Fibroblast of gingiva (primary cell): Measurements from ENCODE around the gene TGFA.

Experiments
- DNase-seq: peaks from one replicate; pipeline ENCODE4 v3.0.0-alpha.2; 2011; ENCODE audit warnings: low read depth

The TGFA gene

DNA sequence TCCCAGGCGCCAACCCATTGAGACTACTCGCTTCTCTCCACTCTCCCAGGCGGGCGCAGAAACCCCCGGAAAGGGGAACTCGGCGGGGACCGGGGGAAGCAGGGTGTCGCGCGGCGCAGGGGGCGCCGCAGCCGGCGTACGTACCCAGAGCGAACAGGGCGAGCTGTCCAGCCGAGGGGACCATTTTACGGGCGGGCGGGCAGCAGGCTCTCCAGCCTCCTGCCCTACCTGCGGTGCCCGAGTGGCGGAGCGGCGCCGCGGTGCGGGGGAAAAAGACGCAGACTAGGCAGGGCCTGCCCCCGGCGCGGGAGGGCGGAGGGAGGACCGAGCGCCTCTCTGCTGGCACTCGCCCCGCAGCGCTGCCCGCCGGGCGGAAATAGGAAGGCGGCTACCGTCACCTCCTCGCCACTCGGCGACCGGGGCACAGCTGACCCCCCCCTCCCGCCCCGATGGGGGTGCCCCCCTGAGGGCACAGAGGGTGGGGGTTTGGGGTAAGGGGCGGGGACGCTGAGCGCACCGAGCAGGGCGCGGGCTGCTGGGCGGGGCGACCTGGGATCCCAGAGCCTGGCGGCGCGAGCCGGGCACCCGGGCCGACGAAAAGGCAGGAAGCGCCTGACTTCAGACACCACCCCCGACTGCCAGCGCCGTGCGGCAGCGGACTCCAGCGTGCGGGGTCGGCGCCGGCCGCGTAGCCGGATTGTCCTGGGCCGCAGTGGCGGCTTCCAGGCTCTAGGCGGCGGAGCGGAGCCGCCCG lies at the start of gene TGFA:
Gene TGFA, minus strand, starts transcription at position 243 of the 754 bp plus-strand sequence. Its CDS starts 59 bp downstream, at position 184.
- DNase-seq: no peak

DNA sequence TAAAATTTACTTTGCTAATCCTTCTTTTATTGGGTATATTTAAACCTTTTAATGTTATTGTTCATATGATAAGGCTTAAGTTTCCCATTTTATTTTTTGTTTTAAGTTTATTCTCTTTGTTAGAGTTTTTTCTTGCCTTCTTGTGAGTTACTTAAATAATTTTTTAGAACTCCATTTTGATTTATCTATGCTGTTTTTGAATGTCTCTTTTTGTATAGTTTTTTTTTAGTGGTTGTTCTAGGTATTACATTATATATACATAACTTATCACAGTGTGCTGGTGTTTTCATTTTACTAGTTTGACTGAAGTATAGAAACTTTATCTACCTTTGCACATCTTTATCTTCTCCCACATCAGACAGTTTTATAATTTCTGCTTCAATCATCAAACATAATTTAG lies 49.4 kb upstream of the TGFA start:
- no peak for DNase-seq

DNA sequence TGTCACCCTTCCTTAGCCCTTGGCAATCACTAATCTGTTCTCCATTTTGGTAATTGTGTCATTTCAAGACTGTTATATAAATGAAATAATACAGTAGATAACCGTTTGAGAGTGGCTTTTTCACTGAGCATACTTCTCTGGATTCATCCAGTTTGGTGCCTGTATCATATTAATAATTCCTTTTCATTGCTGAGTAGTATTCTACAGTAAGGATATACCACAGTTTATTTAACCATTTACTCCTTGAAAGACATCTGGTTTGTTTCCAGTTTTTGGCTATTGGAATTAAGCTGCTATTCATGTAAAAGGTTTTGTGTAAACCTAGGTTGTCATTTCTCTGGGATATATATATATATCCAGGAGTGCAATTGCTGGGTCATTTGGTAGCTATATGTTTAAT lies 44.6 kb upstream of the TGFA start:
- no peak for DNase-seq

DNA sequence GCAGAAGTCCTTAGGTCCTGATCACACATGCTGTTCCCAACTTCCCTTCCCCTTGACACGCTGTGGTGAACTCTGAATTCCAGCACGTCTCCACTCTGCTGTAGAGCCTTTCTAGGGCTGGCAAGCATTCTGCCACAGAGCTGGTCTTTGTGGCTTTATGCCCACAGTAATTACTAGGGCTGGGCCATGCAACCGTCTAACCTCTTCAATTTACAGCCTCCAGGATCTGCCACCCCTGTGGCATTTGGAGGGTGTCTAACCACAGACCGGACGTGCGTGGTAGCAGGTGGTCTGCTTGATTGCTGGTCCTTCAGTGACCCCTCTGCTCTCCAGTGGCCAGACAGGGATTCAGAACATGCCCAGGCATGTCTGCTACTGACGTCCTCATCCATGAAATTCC lies 43.1 kb upstream of the TGFA start:
- DNase-seq: no peak

DNA sequence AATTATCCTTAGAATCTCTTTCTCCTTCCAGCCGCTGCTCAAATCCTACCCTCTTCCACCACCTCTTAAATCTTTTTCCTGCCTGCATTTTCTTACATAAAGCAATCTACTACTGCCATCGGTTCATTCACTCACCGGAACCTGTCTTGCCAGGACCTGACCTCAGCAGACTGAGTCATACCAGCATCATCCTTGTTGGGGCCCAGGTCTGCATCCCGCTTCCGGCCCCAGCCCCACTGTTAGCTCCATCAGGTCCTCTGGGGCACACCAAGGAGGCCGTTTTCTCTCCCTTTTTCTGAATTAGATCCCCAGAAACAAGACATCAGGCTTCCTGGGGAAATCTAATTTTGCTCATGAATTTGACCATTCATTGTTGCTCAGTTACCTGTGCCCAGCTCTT lies 42.7 kb upstream of the TGFA start:
- no peak for DNase-seq

DNA sequence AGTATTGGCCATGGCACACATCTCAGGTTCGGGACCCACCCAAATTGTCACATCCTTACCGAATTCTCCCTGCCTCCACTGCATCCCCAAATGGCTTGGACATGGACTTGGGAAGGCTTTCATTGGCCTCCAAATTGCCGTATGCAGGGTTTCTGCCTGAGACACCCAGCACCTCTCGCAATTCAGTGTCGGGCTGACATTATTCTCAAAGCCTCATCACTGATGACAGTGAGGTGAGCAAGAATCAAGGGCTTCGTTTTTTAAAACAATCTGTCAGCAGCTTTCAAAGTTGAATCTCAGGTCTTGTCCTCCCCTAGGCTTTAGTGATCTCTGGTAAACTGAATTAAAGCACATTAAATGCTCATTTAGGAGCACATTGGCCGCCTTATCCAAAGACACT lies 29.5 kb upstream of the TGFA start:
- no peak for DNase-seq

DNA sequence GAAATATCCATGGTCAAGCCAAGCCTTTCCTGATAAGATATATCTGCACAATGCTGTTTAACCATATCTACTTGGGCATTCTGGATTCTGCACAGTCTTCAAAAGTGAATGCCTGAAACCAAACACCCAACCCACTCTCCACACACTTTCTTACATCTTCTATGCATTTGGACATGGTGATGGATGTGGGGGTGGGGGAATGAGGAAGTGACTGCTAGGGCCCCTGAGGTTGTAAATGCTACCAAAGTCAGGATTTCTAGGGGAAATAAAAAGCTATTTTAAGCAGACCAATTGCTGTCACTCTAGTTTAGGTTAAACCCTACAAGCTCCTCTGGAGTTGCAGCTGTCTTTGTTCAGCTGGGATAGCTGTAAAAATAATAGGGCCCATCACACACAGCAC lies 26.7 kb upstream of the TGFA start:
- no peak for DNase-seq

DNA sequence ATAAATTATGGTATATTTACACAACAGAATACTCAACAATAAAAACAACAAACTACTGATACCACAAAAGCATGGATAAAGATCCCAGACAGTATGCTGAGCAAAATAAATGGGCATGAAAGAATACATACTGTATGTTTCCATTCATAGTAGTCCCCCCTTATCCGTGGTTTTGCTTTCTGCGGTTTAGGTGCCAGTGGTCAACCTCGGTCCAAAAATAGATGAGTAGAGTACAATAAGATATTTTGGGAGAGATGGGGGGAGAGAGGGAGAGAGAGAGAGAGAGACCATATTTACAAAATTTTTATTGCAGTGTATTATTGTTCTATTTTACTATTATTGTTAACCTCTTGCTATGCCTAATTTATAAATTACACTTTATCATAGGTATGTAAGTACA lies 21.0 kb upstream of the TGFA start:
- DNase-seq: no peak

DNA sequence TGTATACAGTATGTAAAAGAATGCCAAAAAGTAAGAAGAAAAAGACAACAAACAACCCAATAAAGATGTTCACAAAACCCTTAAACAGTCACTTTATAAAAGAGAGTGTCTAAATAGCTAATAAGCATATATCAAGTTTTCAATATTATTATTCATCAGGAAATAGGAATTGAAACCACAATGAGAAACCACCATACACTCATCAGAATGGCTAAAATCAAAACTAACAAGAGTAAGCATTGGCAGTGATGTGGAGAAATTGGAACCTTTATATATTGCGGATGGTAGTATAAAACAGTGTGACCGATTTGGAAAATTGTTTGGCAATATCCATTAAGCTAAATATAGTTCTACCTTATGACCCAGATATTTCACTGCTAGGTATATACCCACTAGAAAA lies 20.5 kb upstream of the TGFA start:
- no peak for DNase-seq

DNA sequence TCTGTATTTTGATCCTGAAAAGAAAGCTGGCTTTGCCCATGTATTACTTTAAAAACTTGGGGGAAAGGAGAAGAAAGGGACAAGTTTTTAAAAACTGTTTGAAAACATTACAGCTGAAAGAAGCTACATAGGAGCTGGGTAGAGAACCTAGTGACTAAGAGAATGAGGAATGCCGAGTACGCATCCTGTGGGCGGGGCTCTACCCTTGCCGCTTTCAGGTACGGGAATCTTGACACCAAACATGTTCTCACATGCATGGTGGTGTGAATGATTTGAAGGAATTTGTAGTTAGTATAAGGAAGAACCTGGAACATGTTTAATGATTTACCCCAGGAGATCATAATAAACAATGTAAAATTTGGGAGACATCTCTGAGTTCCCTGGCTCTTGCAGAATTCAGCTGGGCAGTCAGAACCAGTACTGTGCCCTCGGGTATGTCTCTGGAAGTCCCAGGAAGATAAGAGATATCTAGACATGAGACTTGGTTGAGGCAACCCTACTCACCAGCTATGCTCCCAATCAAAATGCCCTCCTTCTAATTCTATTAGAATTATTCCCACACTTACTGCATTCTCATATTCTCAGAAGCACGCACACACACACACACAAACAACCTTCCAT lies 16.5 kb upstream of the TGFA start:
- DNase-seq: no peak

DNA sequence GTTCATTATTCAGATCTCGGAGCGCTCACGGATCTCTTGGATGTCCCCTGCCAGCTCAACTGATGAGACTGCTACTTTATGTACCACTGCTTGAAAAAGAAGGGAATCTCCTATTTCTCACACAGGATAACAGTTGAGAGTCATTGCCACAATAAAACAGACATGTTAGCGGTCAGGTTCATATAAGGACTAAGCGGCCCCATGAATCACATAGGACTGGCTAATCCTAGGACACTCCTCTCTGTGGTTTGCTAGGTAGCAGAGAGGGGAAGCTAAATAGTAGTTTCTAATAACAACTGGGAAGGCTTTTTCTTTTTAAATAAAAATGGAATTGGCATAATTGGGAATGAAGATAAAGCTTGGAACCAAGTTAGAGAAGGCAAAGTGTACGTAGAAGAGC lies 15.9 kb upstream of the TGFA start:
- no peak for DNase-seq

DNA sequence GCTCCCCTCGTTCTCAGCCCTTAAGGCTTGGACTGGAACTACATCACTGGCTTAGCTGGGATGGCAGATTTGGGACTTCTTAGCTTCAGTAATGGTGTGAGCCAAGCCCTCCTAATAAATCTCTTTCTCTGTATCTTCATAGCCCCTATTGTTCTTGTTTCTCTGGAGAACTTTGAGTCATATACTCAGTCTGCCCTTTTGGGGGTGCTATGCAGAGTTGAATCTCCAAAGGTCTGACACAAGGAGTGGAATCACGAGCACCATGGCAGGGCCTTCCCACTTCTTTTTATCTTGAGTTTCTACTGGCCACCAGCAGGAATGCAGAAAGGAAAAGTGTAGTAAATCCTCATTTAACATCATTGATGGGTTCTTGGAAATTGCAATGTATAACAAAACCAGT lies 13.3 kb upstream of the TGFA start:
- DNase-seq: no peak

DNA sequence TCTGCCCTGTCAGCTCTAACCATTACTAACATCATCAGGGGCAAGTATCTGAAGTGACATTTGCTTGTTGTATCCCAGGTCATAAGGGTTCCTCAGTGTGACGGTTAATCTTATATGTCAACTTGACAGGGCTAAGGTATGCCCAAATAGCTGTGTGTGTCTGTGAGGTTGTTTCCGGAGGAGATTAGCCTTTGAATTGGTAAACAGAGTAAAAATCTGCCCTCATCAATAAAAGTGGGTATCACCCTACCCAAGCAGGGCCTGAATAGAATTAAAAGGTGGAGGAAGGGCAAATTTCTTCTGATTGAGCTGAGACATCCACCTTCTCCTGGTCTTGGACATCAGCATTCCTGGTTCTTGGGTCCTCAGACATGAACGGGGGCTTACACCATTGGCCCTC lies 12.8 kb upstream of the TGFA start:
- no peak for DNase-seq

DNA sequence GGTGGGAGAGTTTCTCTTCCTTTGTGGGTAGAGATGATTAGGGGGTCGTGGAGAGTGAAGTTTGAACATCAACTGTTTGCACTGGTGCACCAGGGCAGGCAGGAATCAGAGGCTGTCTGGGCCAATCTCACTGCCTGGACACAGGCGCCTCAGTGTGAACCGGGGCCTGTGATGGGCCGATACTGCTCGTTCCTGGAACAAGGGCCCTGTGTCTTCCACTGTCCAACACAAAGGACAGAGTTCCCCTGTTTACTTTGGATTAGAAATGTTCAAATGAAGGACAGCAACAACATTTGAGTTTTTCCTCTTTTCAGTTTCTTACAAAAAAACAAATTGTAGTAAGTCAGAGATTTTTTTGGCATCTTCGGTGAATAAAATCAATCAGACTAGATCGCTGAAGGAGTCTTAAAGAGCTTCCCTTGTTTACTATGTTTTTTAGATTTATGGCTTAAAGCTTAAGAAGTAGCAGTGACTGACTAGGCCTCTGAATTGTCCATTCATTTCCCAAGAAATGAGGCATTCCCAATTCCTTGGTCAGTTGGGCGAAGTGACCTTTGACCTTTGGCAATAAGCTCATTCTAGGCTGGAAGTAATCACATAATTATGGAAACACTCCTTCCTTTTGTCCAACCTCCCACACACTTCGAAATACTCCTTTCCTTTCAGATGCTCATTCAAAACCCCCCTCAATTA lies 11.6 kb upstream of the TGFA start:
- DNase-seq: no peak

DNA sequence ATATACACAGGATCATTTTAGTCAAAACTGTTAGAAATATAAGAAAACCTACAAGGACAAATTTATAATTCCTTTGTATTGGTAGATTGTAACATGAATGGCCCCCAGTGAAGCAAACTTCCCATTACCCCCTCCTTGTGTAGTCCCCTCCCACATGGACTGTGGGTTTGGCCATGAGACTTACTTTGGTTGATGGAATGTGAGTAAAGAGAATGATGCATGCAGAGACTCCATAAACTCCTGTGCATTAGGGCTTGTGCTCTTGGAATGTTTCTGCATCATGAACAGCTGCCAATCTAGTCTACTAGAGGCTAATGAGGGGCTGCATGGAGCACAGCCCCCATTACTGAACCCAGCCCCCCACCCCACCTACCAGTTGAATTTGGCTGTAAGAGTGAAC lies 8.3 kb upstream of the TGFA start:
- DNase-seq: no peak

DNA sequence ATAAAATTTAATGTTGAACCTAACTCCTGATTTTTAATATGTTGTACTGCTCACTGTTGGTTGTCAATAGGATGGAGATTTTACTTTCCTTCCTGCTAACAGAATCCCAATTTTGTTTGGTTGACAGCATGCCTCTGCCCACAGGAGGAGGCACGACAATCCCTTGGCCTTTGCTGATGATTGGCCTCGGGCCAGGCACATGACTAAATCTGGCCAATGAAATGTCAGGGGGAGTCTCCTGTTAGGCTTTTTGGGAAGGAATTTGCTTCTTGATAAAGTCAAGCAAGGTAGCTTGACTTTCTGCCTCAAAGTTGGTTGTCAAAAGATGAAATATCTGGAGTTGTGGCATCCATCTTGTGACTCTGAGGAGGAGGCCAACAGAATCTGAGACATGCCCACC lies 6.8 kb upstream of the TGFA start:
- no peak for DNase-seq

DNA sequence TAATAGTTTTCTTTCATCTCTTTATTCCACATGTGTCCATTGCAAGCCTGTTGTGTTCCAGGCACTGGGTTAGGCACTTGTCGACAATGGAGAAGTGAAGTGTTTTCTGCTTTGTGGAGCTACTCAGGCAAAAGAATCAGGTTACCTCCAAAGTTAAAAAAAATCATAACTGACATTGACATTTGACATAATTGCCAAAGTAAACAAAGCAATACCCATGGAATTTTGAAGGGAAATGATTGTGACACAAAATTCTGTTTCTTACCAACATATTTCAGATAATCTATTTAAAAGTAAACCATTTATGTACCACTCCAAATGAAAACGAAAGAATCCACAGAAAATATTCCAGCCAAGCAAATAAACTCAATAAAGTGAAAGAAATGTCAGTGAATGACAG lies 6.4 kb upstream of the TGFA start:
- DNase-seq: no peak

DNA sequence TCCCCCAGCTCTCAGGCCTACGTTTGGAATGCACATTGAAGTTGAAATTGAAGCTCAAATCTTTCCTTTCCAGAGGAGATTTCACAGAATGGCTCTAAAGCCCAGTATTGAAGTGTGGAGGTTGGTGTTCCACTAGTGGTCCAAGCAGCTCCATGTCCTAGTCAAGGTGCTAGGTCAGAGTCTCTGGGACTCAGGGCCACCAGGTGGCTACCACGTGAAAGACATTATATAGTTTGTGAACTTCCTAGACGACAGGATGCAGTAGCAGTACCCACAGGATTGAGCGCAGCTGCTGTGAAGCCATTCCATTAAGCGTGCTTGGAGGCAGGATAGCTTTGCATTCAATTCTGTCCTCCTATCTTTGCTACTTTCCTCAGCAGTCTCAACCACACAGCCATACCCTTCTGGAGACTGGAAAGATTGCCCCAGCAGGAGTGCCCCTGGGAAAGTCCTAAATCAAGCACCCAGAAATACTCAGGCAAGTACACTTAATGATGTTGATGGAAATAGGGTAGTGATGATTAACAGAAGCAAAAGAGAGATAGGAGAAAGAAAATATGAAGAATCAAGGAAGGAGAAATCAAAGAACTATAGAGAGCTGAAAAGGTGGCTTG lies 4.7 kb upstream of the TGFA start:
- no peak for DNase-seq

DNA sequence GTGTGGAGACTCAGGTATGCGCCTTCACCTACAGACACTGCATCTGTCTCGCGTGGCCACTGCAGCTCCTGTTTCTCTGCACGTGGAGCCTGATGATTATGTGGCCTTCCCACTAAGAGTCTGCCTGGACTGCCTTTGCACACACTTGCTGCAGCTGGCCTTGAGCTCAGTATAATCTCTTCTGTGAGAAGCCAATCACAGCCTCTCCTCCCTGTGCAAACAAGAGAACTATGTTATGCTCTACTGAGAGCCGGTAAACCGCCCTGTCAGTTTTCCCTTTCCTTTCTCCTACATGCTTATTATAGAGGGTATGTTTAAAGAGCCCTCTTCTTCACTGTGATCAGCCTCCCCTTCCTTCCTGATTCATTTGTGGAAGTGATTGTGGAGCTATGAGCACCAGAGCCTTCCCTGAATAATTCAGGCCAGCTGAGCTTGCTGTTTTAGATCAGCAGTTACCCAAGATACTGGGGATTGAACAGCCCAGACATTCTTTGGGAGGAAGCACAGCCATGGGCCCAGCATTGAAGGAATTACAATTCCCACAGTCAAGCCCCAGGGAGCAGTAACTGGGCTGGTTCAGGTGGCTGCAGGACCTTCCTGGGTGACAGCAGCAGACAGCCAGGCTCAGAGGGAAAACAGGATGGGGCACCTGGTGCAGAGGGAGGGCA lies 3.7 kb upstream of the TGFA start:
- DNase-seq: no peak

DNA sequence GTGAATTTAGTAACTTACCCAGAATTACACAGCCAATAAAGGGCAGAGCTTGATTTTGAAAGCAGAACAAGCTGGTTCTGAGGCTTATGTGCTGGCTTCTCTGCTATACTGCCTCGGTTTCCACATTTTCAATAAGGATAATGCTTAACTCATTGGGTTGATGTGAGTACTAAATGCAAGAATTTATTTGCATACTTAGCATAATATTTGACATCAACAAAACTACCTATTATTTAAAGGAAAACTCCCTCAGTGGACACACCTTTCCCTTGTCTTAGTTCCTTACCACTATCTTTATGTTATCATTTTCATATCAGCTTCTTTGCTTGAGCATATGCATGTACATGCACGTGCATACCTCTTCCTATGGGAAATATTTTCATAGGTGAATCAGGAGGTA lies 3.0 kb upstream of the TGFA start:
- no peak for DNase-seq

DNA sequence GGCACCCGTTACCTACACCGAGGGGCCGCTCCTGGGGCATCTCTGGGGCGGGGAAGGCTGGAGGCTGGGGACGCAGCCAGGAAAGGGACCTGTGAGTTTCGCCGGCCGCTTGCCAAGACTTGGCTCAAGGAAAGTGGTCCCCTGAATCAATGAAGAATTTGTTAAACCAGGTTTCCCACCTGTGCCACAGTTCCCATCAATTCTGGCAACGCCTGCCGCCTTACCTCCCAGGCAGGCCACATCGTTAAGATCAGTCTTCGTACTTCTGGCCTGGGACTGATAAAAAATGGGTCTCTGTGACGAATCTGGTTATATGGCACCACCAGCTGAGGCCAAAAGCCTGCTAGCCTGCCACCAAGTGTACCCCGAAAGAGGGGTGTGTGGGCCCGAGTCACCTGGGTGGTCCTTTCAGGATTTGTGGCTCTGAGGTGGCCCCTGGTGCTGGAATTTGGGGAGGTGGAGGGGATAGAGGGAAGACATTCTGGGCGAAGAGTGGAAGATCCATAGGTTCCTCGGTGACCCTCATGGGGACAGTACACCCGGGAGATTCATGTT lies 789 bp upstream of the TGFA start:
- no peak for DNase-seq

DNA sequence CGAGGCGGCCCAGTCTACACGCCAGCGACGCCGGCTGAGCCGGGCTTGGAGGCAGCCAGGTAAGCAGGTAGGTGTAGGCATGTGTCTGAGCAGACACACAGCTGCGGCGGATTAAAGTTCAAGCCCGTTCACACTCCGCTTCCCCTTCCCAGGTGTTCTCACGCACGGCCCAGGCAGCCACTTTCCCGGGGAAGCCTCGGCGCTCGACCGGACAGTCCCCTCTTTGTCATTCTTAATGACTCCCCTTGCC lies 367 bp downstream of the TGFA start:
- no peak for DNase-seq
